CD1c-positive myeloid dendritic cell (primary cell): ENCODE results near the gene USP32.
A peak's percentile ranks its signal among the peaks of the same experiment; 100 is the strongest.

Experiments used
- DNase-seq: peaks from one replicate; pipeline ENCODE4 v3.0.0-alpha.2; 2016; ENCODE audit errors: extremely low spot score

Gene USP32

DNA sequence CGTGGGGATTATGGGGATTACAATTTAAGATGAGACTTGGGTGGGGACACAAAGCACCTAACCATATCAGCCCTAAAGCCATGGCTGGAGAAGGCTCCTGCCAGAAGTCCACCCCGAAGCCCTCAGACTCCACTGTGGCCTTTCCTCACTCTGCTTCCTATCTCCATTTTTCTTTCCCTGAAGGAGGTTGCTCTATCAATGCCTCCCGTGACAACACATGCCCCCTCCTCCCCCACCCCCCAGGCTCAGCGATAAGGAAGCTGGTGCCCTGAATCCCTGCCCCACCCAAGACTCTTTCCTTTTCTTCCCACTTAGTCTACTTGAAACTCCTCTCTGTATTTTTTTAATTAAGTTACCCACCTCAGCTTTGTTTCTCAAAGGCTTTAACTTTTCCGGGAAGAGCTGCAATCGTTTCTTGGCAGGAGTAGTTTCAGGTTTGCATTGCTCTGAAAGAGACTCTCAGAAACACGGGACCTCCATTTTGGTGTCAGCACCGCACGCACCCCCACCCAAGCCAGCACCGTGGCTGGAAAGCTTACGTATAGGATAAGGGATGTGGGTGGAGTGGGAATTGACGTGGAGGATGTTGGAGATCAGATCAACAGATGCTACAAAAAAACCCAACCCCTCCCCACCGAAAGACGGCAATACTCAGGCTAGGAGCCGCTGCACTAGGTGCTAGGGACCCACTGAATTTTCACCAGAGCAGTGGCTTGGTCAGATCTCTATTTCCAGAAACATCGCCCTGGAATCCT, 257.4 kb downstream of the USP32 start:
- peak; percentile 33 for DNase-seq

DNA sequence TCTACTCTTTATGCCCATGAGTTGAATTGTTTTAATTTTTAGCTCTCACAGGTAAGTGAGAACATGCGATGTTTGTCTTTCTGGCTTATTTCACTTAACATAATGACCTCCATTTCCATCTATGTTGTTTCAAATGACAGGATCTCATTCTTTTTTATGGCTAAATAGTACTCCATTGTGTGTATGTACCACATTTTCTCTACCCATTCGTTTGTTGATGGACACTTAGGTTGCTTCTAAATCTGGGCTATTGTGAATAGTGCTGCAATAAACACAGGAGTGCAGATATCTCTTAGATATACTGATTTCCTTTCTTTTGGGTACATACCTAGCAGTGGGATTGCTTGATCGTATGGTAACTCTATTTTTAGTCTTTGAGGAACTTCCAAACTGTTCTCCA, 261.5 kb downstream of the USP32 start:
- no peak for DNase-seq

DNA sequence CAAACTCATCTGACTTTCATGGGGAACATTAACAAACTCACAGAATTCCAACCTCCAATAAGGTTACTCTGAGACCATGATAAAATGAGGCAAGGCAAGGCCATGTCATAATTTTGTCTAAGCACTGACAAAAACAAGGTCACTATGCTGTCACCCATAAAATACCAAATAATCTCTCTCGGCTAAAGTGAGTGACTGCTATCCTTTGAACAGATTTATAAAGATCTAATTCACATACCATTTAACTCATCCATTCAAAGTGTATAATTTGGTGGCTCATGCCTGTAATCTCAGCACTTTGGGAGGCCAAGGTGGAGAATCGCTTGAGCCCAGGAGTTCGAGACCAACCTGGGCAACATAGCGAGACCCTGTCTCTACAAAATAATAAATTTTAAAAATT, 262.8 kb downstream of the USP32 start:
- DNase-seq: no peak
